OCI-LY7 (cell line): ENCODE measurements around the gene RNF17. TPM values are rescaled to one million over a fixed set of nuclear protein-coding genes. Genes with fewer than 3 reads are reported as not detected.

Experiments used
- BruUV-seq: library from RNA; stranded (reverse); fragments of 400-500 nt; replicated peaks from 2 replicates; lab custom pipeline; 2021; lab: Mats Ljungman, UMichigan
- CTCF ChIA-PET: fragments of 300-600 bp; sonication (Branson Sonifier 250); formaldehyde crosslinking; loops from one replicate; lab custom pipeline; 2022; ENCODE audit warnings: antibody characterized with exemption; ENCODE audit not compliant: unreplicated experiment; lab: Charles Lee
- POLR2A ChIA-PET: fragments of 300-600 bp; sonication (Branson Sonifier 250); formaldehyde crosslinking; loops from one replicate; lab custom pipeline; 2022; ENCODE audit warnings: antibody characterized with exemption; lab: Charles Lee
- DNase-seq: peaks from one replicate; pipeline ENCODE4 v3.0.0-alpha.2; 2015; ENCODE audit warnings: low spot score
- H2AFZ ChIP-seq: fragments of 200-600 bp; sonication (generic), shearing (Covaris generic); 2 replicates; pipeline ENCODE4 v1.6.1; 2014; ENCODE audit warnings: mild to moderate bottlenecking, antibody characterized with exemption, low read length, moderate library complexity
- H3K27ac ChIP-seq: fragments of 200-600 bp; sonication (generic); 2 replicates; pipeline ENCODE4 v1.5.1; 2014; ENCODE audit warnings: mixed run types, low read depth, mild to moderate bottlenecking, moderate library complexity, low read length, inconsistent platforms; ENCODE audit not compliant: poor library complexity, severe bottlenecking
- H3K36me3 ChIP-seq: fragments of 200-600 bp; sonication (generic); 2 replicates; pipeline ENCODE4 v1.6.1; 2014; ENCODE audit warnings: mild to moderate bottlenecking, antibody characterized with exemption, low read length, moderate library complexity, mixed read lengths; ENCODE audit not compliant: insufficient read depth
- H3K4me1 ChIP-seq: fragments of 200-600 bp; sonication (generic); 2 replicates; pipeline ENCODE4 v1.5.1; 2014; ENCODE audit warnings: mild to moderate bottlenecking, low read length; ENCODE audit not compliant: insufficient read depth, poor library complexity, severe bottlenecking
- H3K4me2 ChIP-seq: fragments of 200-600 bp; sonication (generic); 2 replicates; pipeline ENCODE4 v1.6.1; 2014; ENCODE audit warnings: mild to moderate bottlenecking, low read length
- H3K4me3 ChIP-seq: fragments of 200-600 bp; sonication (generic); 2 replicates; pipeline ENCODE4 v1.5.1; 2014; ENCODE audit warnings: mild to moderate bottlenecking, low read depth, low read length; ENCODE audit not compliant: poor library complexity, severe bottlenecking
- H3K79me2 ChIP-seq: fragments of 200-600 bp; sonication (generic); 2 replicates; pipeline ENCODE4 v1.6.1; 2016; ENCODE audit warnings: low read depth, mild to moderate bottlenecking, low read length, moderate library complexity, mixed read lengths; ENCODE audit not compliant: insufficient read depth
- H3K9me2 ChIP-seq: fragments of 200-600 bp; sonication (generic); 2 replicates; pipeline ENCODE4 v1.6.1; 2016; ENCODE audit warnings: mild to moderate bottlenecking, low read length, mixed read lengths; ENCODE audit not compliant: insufficient read depth
- H3K9me3 ChIP-seq: fragments of 200-600 bp; sonication (generic); 2 replicates; pipeline ENCODE4 v1.6.1; 2014; ENCODE audit warnings: mild to moderate bottlenecking, mixed run types, low read length, mixed read lengths
- H4K20me1 ChIP-seq: fragments of 200-600 bp; sonication (generic); 2 replicates; pipeline ENCODE4 v1.6.1; 2014; ENCODE audit warnings: mild to moderate bottlenecking, antibody characterized with exemption, low read length, moderate library complexity, mixed read lengths; ENCODE audit not compliant: insufficient read depth
- EZH2phosphoT487 ChIP-seq: fragments of 200-600 bp; sonication (generic); IDR thresholded peaks from 2 replicates; pipeline ENCODE4 v1.6.1; 2018; ENCODE audit warnings: low read depth, borderline replicate concordance, mild to moderate bottlenecking, mixed run types, antibody characterized with exemption, low read length, moderate library complexity, mixed read lengths
- intact Hi-C: fragments of 100-400 bp; cut with micrococcal nuclease; formaldehyde crosslinking; loops from one replicate; pipeline ENCODE4 v1.10.0; 2022; ENCODE audit not compliant: unreplicated experiment
- total RNA-seq, 2 experiments: library from RNA; depleted of rRNA in 1 of 2; stranded (reverse); fragments of >200 nt in 1 of 2; shearing (Covaris generic) in 1 of 2; gene quantifications; 2 replicates each; pipeline ENCODE4 v1.2.3, GENCODE V29; 2014 to 2022
- TF ChIP-seq, protein P1 (sequence below): fragments of 200-600 bp; sonication (generic); conservative IDR thresholded peaks from 2 replicates; pipeline ENCODE4 v1.5.1; 2014; ENCODE audit warnings: mild to moderate bottlenecking, antibody characterized with exemption, low read length, moderate library complexity, mixed read lengths

The RNF17 gene
- total RNA-seq, 2 experiments from 2014 or later = not detected

DNA sequence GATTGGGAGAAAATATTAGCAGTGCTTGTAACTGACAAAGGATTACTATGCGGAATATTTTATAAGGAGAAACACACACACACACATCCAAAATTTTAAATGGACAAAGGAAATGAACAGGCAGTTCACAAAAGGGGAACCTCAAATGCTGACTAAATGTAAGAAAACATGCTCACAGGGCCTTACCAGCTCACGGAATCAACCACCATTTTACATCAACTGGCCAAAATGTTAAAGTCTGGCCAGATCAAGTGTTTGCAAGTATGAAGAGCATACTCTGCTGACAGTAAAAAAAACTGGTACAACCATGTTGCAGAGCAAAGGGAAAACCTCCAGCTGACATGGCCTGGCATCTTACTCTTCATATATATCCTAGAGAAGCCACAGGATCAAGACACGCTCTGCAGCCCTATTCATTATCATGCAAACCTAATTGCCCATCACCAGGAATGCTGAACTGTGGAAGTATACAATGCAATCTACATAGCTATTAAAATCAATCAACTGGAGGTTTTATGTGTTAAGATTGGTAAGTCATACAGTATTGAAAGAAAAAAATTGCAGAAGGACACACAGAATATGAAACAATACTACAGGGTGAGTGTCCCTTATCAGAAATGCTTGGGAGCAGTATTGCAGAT is 124.4 kb downstream of the RNF17 start:
- peaks cover 87% of the 10 kb centered on the region for H3K36me3 ChIP-seq
- no peak for TF ChIP-seq EZH2phosphoT487
- TF ChIP-seq, protein P1, sequence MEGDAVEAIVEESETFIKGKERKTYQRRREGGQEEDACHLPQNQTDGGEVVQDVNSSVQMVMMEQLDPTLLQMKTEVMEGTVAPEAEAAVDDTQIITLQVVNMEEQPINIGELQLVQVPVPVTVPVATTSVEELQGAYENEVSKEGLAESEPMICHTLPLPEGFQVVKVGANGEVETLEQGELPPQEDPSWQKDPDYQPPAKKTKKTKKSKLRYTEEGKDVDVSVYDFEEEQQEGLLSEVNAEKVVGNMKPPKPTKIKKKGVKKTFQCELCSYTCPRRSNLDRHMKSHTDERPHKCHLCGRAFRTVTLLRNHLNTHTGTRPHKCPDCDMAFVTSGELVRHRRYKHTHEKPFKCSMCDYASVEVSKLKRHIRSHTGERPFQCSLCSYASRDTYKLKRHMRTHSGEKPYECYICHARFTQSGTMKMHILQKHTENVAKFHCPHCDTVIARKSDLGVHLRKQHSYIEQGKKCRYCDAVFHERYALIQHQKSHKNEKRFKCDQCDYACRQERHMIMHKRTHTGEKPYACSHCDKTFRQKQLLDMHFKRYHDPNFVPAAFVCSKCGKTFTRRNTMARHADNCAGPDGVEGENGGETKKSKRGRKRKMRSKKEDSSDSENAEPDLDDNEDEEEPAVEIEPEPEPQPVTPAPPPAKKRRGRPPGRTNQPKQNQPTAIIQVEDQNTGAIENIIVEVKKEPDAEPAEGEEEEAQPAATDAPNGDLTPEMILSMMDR = no peak
- DNase-seq = no peak
- CTCF ChIA-PET = no interaction called here
- H3K27ac ChIP-seq = no peak overlapping the region
- intact Hi-C loops = no loop called here
- H3K9me3 ChIP-seq = no peaks in the 10 kb centered on the region
- POLR2A ChIA-PET = interaction anchor here (0.6 to 0.7 kb wide), 2 partner anchors 8 to 21 kb away, joined by 3 to 4 read pairs; no protein-coding TSS in a partner anchor
- H2AFZ ChIP-seq = no peak overlapping the region
- no peaks in the 10 kb centered on the region for H3K4me1 ChIP-seq
- no peaks in the 10 kb centered on the region for H3K79me2 ChIP-seq
- H4K20me1 ChIP-seq = no peaks in the 10 kb centered on the region
- H3K9me2 ChIP-seq = no peaks in the 10 kb centered on the region
- H3K4me2 ChIP-seq = no peak overlapping the region
- BruUV-seq = no TSS peak
- H3K4me3 ChIP-seq = no peak overlapping the region

DNA sequence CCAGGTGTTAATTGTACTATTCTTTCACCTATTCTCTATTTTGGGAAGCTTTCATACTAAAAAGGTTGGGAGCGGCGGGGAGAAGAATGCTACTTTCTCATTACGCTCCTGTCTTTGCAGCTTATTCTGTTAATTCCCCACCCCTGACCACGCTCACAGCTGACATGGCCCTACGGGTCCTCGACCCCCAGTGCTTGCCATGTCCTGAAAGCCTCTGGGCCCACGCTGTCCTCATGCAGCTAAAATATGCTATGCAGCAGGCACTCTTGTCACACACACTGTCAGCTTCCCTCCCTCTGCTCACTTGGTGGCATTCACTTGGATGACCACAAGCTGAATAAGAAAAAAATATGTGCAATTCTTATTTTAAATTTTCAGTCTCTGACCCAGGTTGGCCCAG is 126.3 kb downstream of the RNF17 start:
- no peaks in the 10 kb centered on the region for H3K4me1 ChIP-seq
- no peaks in the 10 kb centered on the region for H3K9me3 ChIP-seq
- DNase-seq = no peak
- no peak overlapping the region for H2AFZ ChIP-seq
- no peaks in the 10 kb centered on the region for H3K9me2 ChIP-seq
- no TSS peak for BruUV-seq
- ChIA-PET POLR2A (interaction anchor here (1.1 kb wide), 1 partner anchor 14 kb away, joined by 4 read pairs; no protein-coding TSS in a partner anchor), CTCF (no interaction called here)
- no peak overlapping the region for H3K27ac ChIP-seq
- peaks cover 81% of the 10 kb centered on the region for H3K36me3 ChIP-seq
- intact Hi-C loops = no loop called here
- no peak for TF ChIP-seq EZH2phosphoT487
- TF ChIP-seq, protein P1 = no peak
- no peak overlapping the region for H3K4me2 ChIP-seq
- H3K79me2 ChIP-seq = no peaks in the 10 kb centered on the region
- no peak overlapping the region for H3K4me3 ChIP-seq
- H4K20me1 ChIP-seq = no peaks in the 10 kb centered on the region

DNA sequence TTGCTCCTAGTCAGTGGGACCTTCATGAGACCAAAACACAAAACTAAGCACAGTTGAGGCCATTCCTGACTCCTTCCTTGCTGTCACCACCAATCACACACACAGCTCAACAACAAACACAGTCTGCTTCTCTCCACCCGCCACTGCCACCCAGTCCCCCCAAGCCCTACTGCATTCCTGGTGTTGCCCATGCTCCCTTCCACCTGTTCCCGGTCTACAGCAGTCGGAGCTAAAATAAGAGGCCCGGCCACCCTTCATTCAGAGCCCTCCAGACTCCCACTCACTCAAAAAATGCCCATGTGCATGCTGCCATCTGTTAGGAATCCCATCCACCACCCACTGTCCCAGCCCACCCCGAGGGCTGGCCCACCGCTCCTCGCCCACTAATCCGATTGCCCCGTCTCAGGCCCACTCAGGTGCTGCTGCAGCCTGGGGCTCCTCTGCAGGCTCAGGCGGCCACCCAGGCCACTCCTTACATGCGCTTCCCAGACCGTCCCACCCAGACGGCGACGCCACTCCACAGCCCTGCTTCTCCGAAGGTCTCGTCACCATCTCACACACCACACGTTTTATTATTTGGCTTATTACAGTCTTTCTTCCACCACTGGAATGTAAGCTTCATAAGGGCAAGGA is 127.6 kb downstream of the RNF17 start:
- BruUV-seq = no TSS peak
- H3K4me2 ChIP-seq = no peak overlapping the region
- POLR2A ChIA-PET = no interaction called here
- H3K79me2 ChIP-seq = no peaks in the 10 kb centered on the region
- DNase-seq = no peak
- no peak overlapping the region for H3K4me3 ChIP-seq
- CTCF ChIA-PET = no interaction called here
- no peaks in the 10 kb centered on the region for H3K4me1 ChIP-seq
- no peak overlapping the region for H2AFZ ChIP-seq
- H3K36me3 ChIP-seq = peaks cover 79% of the 10 kb centered on the region
- H3K9me3 ChIP-seq = no peaks in the 10 kb centered on the region
- no peaks in the 10 kb centered on the region for H4K20me1 ChIP-seq
- no peaks in the 10 kb centered on the region for H3K9me2 ChIP-seq
- no peak for TF ChIP-seq EZH2phosphoT487
- TF ChIP-seq, protein P1 = no peak
- H3K27ac ChIP-seq = no peak overlapping the region
- intact Hi-C loops = no loop called here
